NT2/D1 (cell line): ENCODE data around the gene HOTAIR.

Experiments used
- SUZ12 ChIP-seq: IDR thresholded peaks from 2 replicates; pipeline ENCODE4 v1.6.1; 2011; ENCODE audit not compliant: insufficient read length, insufficient read depth; ENCODE audit errors: extremely low read depth
- YY1 ChIP-seq: IDR thresholded peaks from 2 replicates; pipeline ENCODE4 v1.6.1; 2011; ENCODE audit not compliant: insufficient read length, insufficient read depth

- no peak for TF ChIP-seq YY1
- peak; percentile 31 for TF ChIP-seq SUZ12
Observed at GRCh38 chr12:54018468-54018984, 43.8 kb upstream of the HOTAIR start.
